Mammary epithelial cell (primary cell): ENCODE measurements around the gene SLC38A2.

Experiments
- EZH2 ChIP-seq: IDR thresholded peaks from 2 replicates; pipeline ENCODE4 v1.6.1; 2012; ENCODE audit warnings: low read length, inconsistent platforms, borderline replicate concordance
- TF ChIP-seq, protein P1 (sequence below), 2 donors: IDR thresholded peaks in 1 of 2; conservative IDR thresholded peaks in 1 of 2; 2 replicates each; pipeline ENCODE4 v1.5.1; 2011 to 2012; ENCODE audit warnings: inconsistent platforms in 2 of 2, low read length in 2 of 2, mild to moderate bottlenecking in 2 of 2, control low read depth in 1 of 2, low read depth in 1 of 2; ENCODE audit not compliant: insufficient read depth in 1 of 2; ENCODE audit errors: extremely low read depth in 1 of 2

DNA sequence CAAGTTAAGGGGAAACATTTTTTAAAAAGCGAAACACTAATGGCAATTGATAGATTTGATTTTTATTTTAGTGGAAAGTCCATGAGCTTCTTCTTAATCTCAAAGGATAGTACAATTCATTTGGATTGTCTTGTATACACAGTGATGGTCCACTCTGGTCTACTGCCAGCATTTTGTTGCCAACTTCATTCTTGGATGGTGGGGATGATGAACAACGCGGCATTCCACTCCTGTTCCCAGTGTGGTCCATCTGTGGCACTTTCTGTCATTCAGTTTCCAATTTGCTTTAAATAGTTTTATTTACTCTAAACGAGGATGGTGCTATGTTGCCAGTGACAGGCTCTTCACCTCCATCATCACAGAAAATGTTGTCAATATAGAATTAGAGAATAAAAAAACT, 40.3 kb upstream of the SLC38A2 start:
- TF ChIP-seq, protein P1, sequence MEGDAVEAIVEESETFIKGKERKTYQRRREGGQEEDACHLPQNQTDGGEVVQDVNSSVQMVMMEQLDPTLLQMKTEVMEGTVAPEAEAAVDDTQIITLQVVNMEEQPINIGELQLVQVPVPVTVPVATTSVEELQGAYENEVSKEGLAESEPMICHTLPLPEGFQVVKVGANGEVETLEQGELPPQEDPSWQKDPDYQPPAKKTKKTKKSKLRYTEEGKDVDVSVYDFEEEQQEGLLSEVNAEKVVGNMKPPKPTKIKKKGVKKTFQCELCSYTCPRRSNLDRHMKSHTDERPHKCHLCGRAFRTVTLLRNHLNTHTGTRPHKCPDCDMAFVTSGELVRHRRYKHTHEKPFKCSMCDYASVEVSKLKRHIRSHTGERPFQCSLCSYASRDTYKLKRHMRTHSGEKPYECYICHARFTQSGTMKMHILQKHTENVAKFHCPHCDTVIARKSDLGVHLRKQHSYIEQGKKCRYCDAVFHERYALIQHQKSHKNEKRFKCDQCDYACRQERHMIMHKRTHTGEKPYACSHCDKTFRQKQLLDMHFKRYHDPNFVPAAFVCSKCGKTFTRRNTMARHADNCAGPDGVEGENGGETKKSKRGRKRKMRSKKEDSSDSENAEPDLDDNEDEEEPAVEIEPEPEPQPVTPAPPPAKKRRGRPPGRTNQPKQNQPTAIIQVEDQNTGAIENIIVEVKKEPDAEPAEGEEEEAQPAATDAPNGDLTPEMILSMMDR (conservative IDR thresholded peaks at IDR 0.05 in 1 of 2, IDR thresholded peaks at IDR 0.05 in 1 of 2; ENCODE audit: extremely low read depth in 1 of 2, insufficient read depth in 1 of 2, low read depth in 1 of 2, low read length in 2 of 2) = no peak
- no peak for TF ChIP-seq EZH2
